Activated CD8-positive, alpha-beta memory T cell treated with anti-CD3 and anti-CD28 coated beads, Interleukin-2, amount 10 ng/mL, durations not matched to agents 7 days and 5 days (primary cell): ENCODE data around the gene BMPER. TPM values are rescaled to one million over a fixed set of nuclear protein-coding genes. Genes with fewer than 3 reads are reported as not detected.

Source experiments
- ATAC-seq: fragments of 150-1000 bp; cut with Tn5 transposase; one replicate; pipeline ENCODE4 v1.10.0; 2021; ENCODE audit warnings: moderate library complexity
- CTCF ChIA-PET: fragments of 350-600 bp; sonication (Branson Sonifier 250); formaldehyde crosslinking; loops from one replicate; lab custom pipeline; 2021; ENCODE audit warnings: antibody characterized with exemption; lab: Charles Lee
- DNase-seq: peaks from one replicate; pipeline ENCODE4 v3.0.0-alpha.2; 2020
- H3K27ac Mint-ChIP-seq: one replicate; pipeline ENCODE4 v1.8.0; 2021; ENCODE audit warnings: mild to moderate bottlenecking, mixed read lengths
- H3K27me3 Mint-ChIP-seq: one replicate; pipeline ENCODE4 v1.8.0; 2021; ENCODE audit warnings: mixed read lengths
- H3K36me3 Mint-ChIP-seq: one replicate; pipeline ENCODE4 v1.8.0; 2021; ENCODE audit warnings: mild to moderate bottlenecking, mixed read lengths
- H3K4me1 Mint-ChIP-seq: one replicate; pipeline ENCODE4 v1.8.0; 2021; ENCODE audit warnings: mixed read lengths
- H3K4me3 Mint-ChIP-seq: one replicate; pipeline ENCODE4 v1.8.0; 2021; ENCODE audit warnings: mild to moderate bottlenecking, moderate library complexity, mixed read lengths
- H3K9me3 Mint-ChIP-seq: one replicate; pipeline ENCODE4 v1.8.0; 2022; ENCODE audit warnings: low read depth, mixed read lengths
- total RNA-seq, 2 experiments: library from RNA; stranded (reverse); gene quantifications; one replicate each; pipeline ENCODE4 v1.2.3, GENCODE V29; 2021

BMPER gene
- total RNA-seq, 2 experiments from 2014 or later, result not detected

GRCh38 chr7:34189031-34189430 lies 283.7 kb downstream of the BMPER start:
- Mint-ChIP-seq H3K4me3 (no peak overlapping the region), H3K36me3 (no peaks in the 10 kb centered on the region), H3K27me3 (no peaks in the 10 kb centered on the region), H3K4me1 (no peaks in the 10 kb centered on the region), H3K27ac (no peak overlapping the region), H3K9me3 (peaks cover 2% of the 10 kb centered on the region)
- CTCF ChIA-PET, result no interaction called here
- ATAC-seq (no peak), DNase-seq (no peak)

GRCh38 chr7:34190299-34190698 lies 285.0 kb downstream of the BMPER start:
- Mint-ChIP-seq H3K4me3 (no peak overlapping the region), H3K9me3 (peaks cover 2% of the 10 kb centered on the region), H3K27me3 (no peaks in the 10 kb centered on the region), H3K27ac (no peak overlapping the region), H3K36me3 (no peaks in the 10 kb centered on the region), H3K4me1 (no peaks in the 10 kb centered on the region)
- CTCF ChIA-PET, result no interaction called here
- ATAC-seq (no peak), DNase-seq (no peak)

GRCh38 chr7:34191162-34191561 lies 285.8 kb downstream of the BMPER start:
- CTCF ChIA-PET, result no interaction called here
- Mint-ChIP-seq H3K27ac (no peak overlapping the region), H3K27me3 (no peaks in the 10 kb centered on the region), H3K9me3 (peaks cover 4% of the 10 kb centered on the region), H3K4me3 (no peak overlapping the region), H3K36me3 (no peaks in the 10 kb centered on the region), H3K4me1 (no peaks in the 10 kb centered on the region)
- no peak for DNase-seq
- ATAC-seq, result no peak

GRCh38 chr7:34191771-34192479 lies 286.6 kb downstream of the BMPER start:
- DNase-seq, result no peak
- no peak for ATAC-seq
- no peaks in the 10 kb centered on the region for H3K36me3 Mint-ChIP-seq
- no peak overlapping the region for H3K27ac Mint-ChIP-seq
- CTCF ChIA-PET, result no interaction called here
- peaks cover 4% of the 10 kb centered on the region for H3K9me3 Mint-ChIP-seq
- H3K27me3 Mint-ChIP-seq, result no peaks in the 10 kb centered on the region
- no peaks in the 10 kb centered on the region for H3K4me1 Mint-ChIP-seq
- H3K4me3 Mint-ChIP-seq, result no peak overlapping the region

- no peaks in the 10 kb centered on the region for H3K36me3 Mint-ChIP-seq
- H3K27me3 Mint-ChIP-seq, result no peaks in the 10 kb centered on the region
- H3K4me3 Mint-ChIP-seq, result no peak overlapping the region
- no peaks in the 10 kb centered on the region for H3K4me1 Mint-ChIP-seq
- no peak overlapping the region for H3K27ac Mint-ChIP-seq
- ATAC-seq, result no peak
- CTCF ChIA-PET, result no interaction called here
- H3K9me3 Mint-ChIP-seq, result peaks cover 4% of the 10 kb centered on the region
- DNase-seq, result no peak
Measured at GRCh38 chr7:34192906-34193305, 287.6 kb downstream of the BMPER start.

- CTCF ChIA-PET, result no interaction called here
Measured at GRCh38 chr7:34198231-34198641, 292.9 kb downstream of the BMPER start.

More at GRCh38 chr7:34198231-34198641, 292.9 kb downstream of the BMPER start:
- Mint-ChIP-seq H3K4me1 (no peaks in the 10 kb centered on the region), H3K4me3 (no peak overlapping the region), H3K36me3 (no peaks in the 10 kb centered on the region), H3K27me3 (no peaks in the 10 kb centered on the region), H3K9me3 (peaks cover 2% of the 10 kb centered on the region), H3K27ac (no peak overlapping the region)
- ATAC-seq (no peak), DNase-seq (no peak)
